Sigmoid colon (tissue), 7 donors: ENCODE results near the gene EPOP. TPM values are rescaled to one million over a fixed set of nuclear protein-coding genes. Genes with fewer than 3 reads are reported as not detected.

Experiments used
- DNase-seq: peaks from one replicate; pipeline ENCODE4 v3.0.0-alpha.2; 2019
- H3K27ac ChIP-seq, 4 donors: fragments of 200-600 bp; sonication (generic); one replicate each; pipeline ENCODE4 v1.5.1; 2016 to 2019; ENCODE audit warnings: mild to moderate bottlenecking in 1 of 4
- H3K27me3 ChIP-seq, 3 donors: fragments of 200-600 bp; sonication (generic); one replicate each; pipeline ENCODE4 v1.5.1; 2019; ENCODE audit warnings: mild to moderate bottlenecking in 1 of 3
- H3K36me3 ChIP-seq, 4 donors: fragments of 200-600 bp; sonication (generic); one replicate each; pipeline ENCODE4 v1.5.1; 2016 to 2019
- H3K4me1 ChIP-seq, 4 donors: fragments of 200-600 bp; sonication (generic); one replicate each; pipeline ENCODE4 v1.5.1; 2017 to 2019
- H3K4me3 ChIP-seq, 4 donors: fragments of 200-600 bp; sonication (generic); one replicate each; pipeline ENCODE4 v1.5.1; 2017 to 2019; ENCODE audit warnings: mild to moderate bottlenecking in 2 of 4, moderate library complexity in 1 of 4
- H3K9me3 ChIP-seq, 4 donors: fragments of 200-600 bp in 3 of 4; sonication (generic) in 3 of 4; one replicate each; pipeline versions ENCODE4 v1.5.1 to v1.6.1; 2013 to 2019
- CTCF ChIP-seq, 4 experiments: fragments of 450-650 bp in 3 of 4; fragments of 200-600 bp in 1 of 4; IDR thresholded peaks; one replicate each; pipeline ENCODE4 v1.5.1; 2016 to 2019; ENCODE audit warnings: antibody characterized with exemption in 4 of 4, mild to moderate bottlenecking in 3 of 4, moderate library complexity in 2 of 4
- EP300 ChIP-seq, 4 donors: sonication (generic); formaldehyde crosslinking; IDR thresholded peaks; one replicate each; pipeline ENCODE4 v1.6.1; 2017; ENCODE audit warnings: antibody characterized with exemption in 4 of 4
- POLR2A ChIP-seq, 2 donors: fragments of 450-650 bp; IDR thresholded peaks; one replicate each; pipeline ENCODE4 v1.6.1; 2016; ENCODE audit warnings: antibody characterized with exemption in 2 of 2, mild to moderate bottlenecking in 2 of 2, moderate library complexity in 2 of 2
- POLR2AphosphoS5 ChIP-seq, 4 donors: sonication (generic); formaldehyde crosslinking; IDR thresholded peaks; one replicate each; pipeline ENCODE4 v1.6.1; 2017; ENCODE audit warnings: antibody characterized with exemption in 4 of 4
- WGBS, 2 donors: extraction: QIAGEN DNeasy Blood & Tissue Kit; methylation state at CpG; one replicate each; pipeline ENCODE4 v1.1.7; 2013; 5-methylcytosine and 5-hydroxymethylcytosine counted together
- intact Hi-C: fragments of 100-400 bp; cut with DNase I; formaldehyde crosslinking; loops from one replicate; pipeline ENCODE4 v1.15.1; 2023
- polyA plus RNA-seq, 3 donors: library from polyadenylated mRNA; stranded (reverse); fragments of 200-250 nt; gene quantifications; one replicate each; pipeline ENCODE4 v1.2.3, GENCODE V29; 2013
- total RNA-seq, 4 donors: library from RNA; depleted of rRNA; stranded (reverse); fragments of >200 nt; gene quantifications; one replicate each; pipeline ENCODE4 v1.1.0, GENCODE V29; 2016
- donor health status: healthy with polysubstance abuse.
- donor health status: Bipolar disorder and iron deficiency.
- donor health status: healthy.

EPOP gene
- total and polyA plus RNA-seq, 7 donors = 0.36 to 2.8 (median 2.0) TPM; not detected in 2

GRCh38 chr17:38658741-38659345, 15.9 kb downstream of the EPOP start:
- H3K4me1 ChIP-seq = no peaks in the 10 kb centered on the region
- intact Hi-C loops = no loop called here
- H3K36me3 ChIP-seq = no peaks in the 10 kb centered on the region
- 46 to 64% methylated on average over 13 of the region's 13 CpGs for WGBS, 2 donors
- H3K4me3 ChIP-seq = no peak overlapping the region
- no peak overlapping the region for H3K27ac ChIP-seq
- H3K9me3 ChIP-seq = no peaks in the 10 kb centered on the region
- TF ChIP-seq EP300 (IDR thresholded peaks at IDR 0.05) = no peak
- no peak for TF ChIP-seq POLR2AphosphoS5 (IDR thresholded peaks at IDR 0.05)
- TF ChIP-seq POLR2A (IDR thresholded peaks at IDR 0.05) = no peak
- TF ChIP-seq CTCF (IDR thresholded peaks at IDR 0.05) = no peak
- no peak for DNase-seq
- peaks cover 0 to 28% (median 20%) of the 10 kb centered on the region in 3 donors for H3K27me3 ChIP-seq

GRCh38 chr17:38657824-38658740, 16.7 kb downstream of the EPOP start:
- no peak for TF ChIP-seq CTCF (IDR thresholded peaks at IDR 0.05)
- Histone ChIP-seq H3K4me1 (no peaks in the 10 kb centered on the region), H3K27ac (peak overlapping the region in 1 of 4 donors; percentile 44), H3K27me3 (peaks cover 0 to 35% (median 20%) of the 10 kb centered on the region in 3 donors), H3K36me3 (no peaks in the 10 kb centered on the region), H3K9me3 (no peaks in the 10 kb centered on the region), H3K4me3 (no peak overlapping the region)
- intact Hi-C loops = no loop called here
- no peak for DNase-seq
- WGBS, 2 donors = 81 to 84% methylated on average over 15 of the region's 15 CpGs

- Histone ChIP-seq H3K27ac (peak overlapping the region in 2 of 4 donors; percentile 10 to 44), H3K27me3 (peaks cover 0 to 35% (median 20%) of the 10 kb centered on the region in 3 donors), H3K4me1 (no peaks in the 10 kb centered on the region), H3K4me3 (no peak overlapping the region), H3K9me3 (no peaks in the 10 kb centered on the region), H3K36me3 (no peaks in the 10 kb centered on the region)
- 33 to 60% methylated on average over 27 of the region's 27 CpGs for WGBS, 2 donors
- intact Hi-C loops = no loop called here
- TF ChIP-seq POLR2A (IDR thresholded peaks at IDR 0.05) (no peak), POLR2AphosphoS5 (IDR thresholded peaks at IDR 0.05) (no peak), EP300 (IDR thresholded peaks at IDR 0.05) (no peak), CTCF (IDR thresholded peaks at IDR 0.05) (no peak)
- no peak for DNase-seq
Measured at GRCh38 chr17:38656959-38657823, 17.6 kb downstream of the EPOP start.

GRCh38 chr17:38654411-38655398, 20.1 kb downstream of the EPOP start:
- Histone ChIP-seq H3K4me1 (no peaks in the 10 kb centered on the region), H3K36me3 (no peaks in the 10 kb centered on the region), H3K27ac (no peak overlapping the region), H3K9me3 (no peaks in the 10 kb centered on the region), H3K4me3 (no peak overlapping the region), H3K27me3 (peaks cover 0 to 35% (median 20%) of the 10 kb centered on the region in 3 donors)
- DNase-seq = no peak
- TF ChIP-seq CTCF (IDR thresholded peaks at IDR 0.05) (no peak), POLR2AphosphoS5 (IDR thresholded peaks at IDR 0.05) (no peak), EP300 (IDR thresholded peaks at IDR 0.05) (no peak), POLR2A (IDR thresholded peaks at IDR 0.05) (no peak)
- intact Hi-C loops = no loop called here
- 58 to 72% methylated on average over 21 of the region's 21 CpGs for WGBS, 2 donors
